ENCODE measurements around the gene EMC9.

Gene EMC9

GRCh38 chr14:24141097-24141880 lies at the start of gene EMC9:
EMC9 (minus strand) TSS chr14:24141591; CDS start chr14:24141304, 287 bp downstream.
- DNase-seq (ENCODE audit: low read depth), result peak; percentile 100

DNA sequence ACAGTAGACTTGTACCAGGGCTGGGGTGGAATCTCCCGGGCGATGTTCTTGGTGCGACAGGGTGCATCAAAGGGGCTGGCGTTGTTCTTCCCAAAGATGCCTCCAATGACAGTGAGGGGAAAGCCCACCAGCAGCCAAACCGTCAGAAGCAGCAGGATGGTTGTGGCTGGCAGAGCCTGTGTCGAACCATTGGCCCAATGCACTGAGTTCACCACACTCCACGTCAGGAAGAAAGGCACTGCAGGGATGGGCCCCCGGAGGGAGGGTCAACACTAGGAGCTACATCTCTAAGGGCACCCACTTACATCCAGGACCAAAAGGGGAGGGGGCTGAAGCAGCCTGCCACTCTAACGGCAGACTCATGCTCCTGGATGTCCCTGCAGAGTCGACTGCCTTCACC lies 49.0 kb upstream of the EMC9 start:
- DNase-seq (ENCODE audit: low read depth), result no peak

GRCh38 chr14:24189460-24189859 lies 48.1 kb upstream of the EMC9 start:
- no peak for DNase-seq (ENCODE audit: low read depth)

GRCh38 chr14:24189059-24189375 lies 47.6 kb upstream of the EMC9 start:
- DNase-seq (ENCODE audit: low read depth), result no peak

GRCh38 chr14:24188251-24189058 lies 47.1 kb upstream of the EMC9 start, which contains the start of gene IPO4:
IPO4 (minus strand) TSS chr14:24188816; CDS start chr14:24188787, 29 bp downstream.
- peak; percentile 94 for DNase-seq (ENCODE audit: low read depth)

- no peak for DNase-seq (ENCODE audit: low read depth)
Measured at GRCh38 chr14:24187539-24187915, 46.1 kb upstream of the EMC9 start.

DNA sequence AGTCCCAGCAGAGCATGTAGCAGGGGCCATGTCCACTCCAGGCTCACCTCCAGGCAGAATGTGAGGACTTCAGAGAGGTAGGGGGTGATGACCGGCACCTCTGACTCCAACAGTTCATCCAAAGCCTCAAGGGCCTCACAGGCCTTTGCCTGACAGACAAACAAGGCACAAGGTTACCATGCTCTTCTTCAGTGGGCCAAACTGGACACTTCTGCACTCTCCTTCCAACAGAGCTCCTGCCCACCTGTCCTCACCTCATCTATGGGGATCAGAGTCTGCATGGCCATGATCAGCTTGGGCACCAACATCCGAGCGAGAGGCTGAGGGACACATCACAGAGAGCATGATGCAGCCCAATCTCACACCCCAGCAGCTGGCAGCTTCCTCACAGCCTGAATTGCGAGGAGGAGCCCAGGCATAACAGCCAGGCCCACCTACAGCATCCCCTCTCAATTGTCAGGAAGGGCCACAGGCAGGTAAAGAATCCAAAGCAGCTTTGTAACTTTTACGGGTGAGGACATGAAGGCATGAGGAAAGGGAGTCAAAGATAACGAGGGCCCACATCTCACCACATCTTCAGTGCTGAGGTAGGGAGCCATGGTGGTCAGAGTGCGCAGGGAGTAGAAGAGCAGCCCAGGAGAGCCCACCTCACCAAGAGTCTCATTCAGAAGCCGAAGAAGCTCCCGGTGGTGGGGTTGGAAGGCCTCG lies 45.6 kb upstream of the EMC9 start:
- no peak for DNase-seq (ENCODE audit: low read depth)

GRCh38 chr14:24185741-24186140 lies 44.4 kb upstream of the EMC9 start:
- no peak for DNase-seq (ENCODE audit: low read depth)

- DNase-seq (ENCODE audit: low read depth), result no peak
Measured at GRCh38 chr14:24185026-24185425, 43.6 kb upstream of the EMC9 start.

GRCh38 chr14:24184104-24184970 lies 42.9 kb upstream of the EMC9 start:
- no peak for DNase-seq (ENCODE audit: low read depth)

GRCh38 chr14:24183014-24183481 lies 41.7 kb upstream of the EMC9 start:
- no peak for DNase-seq (ENCODE audit: low read depth)

- DNase-seq (ENCODE audit: low read depth), result no peak
Measured at GRCh38 chr14:24182110-24182882, 40.9 kb upstream of the EMC9 start.

DNA sequence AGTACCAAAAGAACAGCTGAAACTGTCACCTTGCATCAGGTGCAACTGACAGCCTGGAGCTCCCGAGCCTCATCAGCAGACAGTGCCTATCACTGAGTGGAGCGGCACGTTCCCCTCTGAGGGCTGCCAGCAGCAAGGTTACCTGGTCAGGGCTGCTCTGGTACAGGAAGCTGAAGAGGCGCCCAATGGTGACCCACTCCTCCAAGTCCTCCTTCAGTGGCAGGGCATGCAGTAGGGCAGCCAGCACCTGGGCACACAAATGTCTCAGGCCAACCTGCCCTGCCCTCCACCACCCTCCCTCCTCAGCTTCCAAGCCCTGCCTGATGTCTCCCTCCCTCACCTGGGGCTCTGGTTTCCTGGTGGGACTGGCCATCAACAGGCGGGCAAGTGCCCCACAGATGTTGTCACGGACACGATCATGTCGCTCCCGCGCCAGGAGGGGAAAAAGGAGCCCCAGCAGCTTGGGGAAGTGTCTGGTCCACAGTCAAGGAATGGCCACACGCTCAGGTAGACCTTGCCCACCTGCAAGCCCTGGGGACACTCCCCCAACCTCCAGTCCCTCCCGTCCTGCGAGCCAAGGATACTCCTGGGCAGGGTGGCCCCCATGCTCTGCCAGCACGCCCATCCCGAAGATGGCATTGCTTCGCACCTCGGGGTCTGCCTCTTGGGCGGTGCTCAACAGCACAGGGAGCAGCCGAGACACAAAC lies 40.1 kb upstream of the EMC9 start:
- no peak for DNase-seq (ENCODE audit: low read depth)

GRCh38 chr14:24179961-24180796 lies 38.8 kb upstream of the EMC9 start:
- DNase-seq (ENCODE audit: low read depth), result no peak

DNA sequence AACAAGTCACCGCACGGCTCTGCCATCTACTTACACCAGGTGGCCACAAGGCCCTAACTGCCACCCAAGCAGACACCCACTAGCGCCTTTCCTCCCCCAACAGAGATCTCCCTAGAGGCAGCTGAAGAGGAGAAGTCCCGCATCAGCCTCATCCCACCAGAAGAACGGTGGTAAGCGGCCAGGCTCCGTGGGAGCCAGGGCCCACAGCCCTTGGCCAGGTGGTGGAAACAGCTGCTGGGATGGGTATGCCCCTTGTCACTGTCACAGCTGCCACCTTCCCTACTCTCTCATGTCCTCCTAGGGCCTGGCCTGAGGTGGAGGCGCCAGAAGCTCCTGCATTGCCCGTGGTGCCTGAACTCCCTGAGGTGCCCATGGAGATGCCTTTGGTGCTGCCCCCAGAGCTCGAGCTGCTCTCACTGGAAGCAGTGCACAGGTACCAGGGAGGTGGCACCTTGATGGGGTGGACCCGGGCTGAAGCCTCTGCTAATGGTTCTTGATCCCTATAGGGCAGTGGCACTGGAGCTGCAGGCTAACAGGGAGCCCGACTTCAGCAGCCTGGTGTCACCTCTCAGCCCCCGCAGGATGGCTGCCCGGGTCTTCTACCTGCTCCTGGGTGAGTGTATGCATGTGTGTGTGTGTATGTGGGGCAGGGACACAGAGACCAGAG lies 38.0 kb upstream of the EMC9 start:
- DNase-seq (ENCODE audit: low read depth), result no peak

DNA sequence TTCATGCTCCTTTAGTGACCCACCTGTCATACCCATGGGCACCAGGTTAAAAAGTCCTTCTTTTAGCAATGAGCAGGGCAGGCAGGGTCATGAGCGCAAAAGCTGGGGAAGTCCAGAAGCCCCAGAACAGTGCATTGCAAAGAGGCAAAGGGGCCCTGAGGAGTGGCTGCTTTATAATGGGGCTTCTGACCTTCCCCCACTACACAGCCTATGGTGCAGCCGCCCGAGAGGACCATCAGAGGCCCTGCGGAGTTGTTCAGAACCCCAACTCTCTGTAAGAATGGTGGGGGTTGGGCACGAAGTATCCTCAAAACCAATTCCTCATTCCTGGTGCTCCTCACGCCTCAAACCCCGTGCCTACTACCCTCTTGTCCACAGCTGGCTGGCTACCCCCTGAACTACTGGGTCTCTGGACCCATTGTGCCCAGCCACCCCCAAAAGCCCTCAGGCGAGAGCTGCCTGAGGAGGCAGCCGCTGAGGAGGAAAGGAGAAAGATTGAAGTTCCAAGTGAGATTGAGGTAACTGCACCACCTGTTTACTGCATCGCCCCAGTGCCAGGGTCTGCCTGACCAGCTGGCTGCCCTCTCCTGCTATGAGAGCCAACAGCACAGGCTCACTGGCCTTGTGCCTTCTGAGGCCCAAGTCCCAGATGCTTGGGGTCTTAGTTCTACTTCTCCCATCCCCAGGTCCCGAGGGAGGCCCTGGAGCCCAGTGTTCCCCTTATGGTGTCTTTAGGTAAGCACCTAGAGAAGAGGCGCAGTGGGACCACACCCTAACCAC lies 37.2 kb upstream of the EMC9 start:
- no peak for DNase-seq (ENCODE audit: low read depth)

DNA sequence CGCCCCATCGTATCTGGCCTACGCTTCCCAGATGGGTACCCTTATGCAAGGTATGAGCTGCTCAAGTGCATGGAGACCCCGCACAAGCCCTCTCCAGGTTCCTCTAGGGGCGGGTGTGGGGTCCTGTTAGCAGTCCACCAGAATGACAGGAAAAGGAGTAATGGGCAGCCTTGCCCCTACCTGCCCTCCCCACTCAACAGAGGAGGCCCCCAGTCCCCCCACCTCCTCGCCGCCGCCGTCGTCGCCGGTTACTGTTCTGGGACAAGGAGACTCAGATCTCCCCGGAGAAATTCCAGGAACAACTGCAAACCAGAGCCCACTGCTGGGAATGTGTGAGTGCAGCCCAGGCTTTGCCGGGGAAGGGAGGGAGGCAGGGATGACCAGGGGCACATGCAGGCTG lies 36.5 kb upstream of the EMC9 start:
- no peak for DNase-seq (ENCODE audit: low read depth)

Measured in activated T-cell treated with anti-CD3 and anti-CD28 coated beads for 24 hours (primary cell).